H1 (cell line): ENCODE results near the gene PITPNB. TPM values are rescaled to one million over a fixed set of nuclear protein-coding genes. Genes with fewer than 3 reads are reported as not detected.
A peak's percentile ranks its signal among the peaks of the same experiment; 100 is the strongest.

Experiments used
- CTCF ChIA-PET: fragments of 300-600 bp; sonication (Branson Sonifier 250); formaldehyde crosslinking; loops from one replicate; lab custom pipeline; 2021; ENCODE audit not compliant: partially characterized antibody; lab: Charles Lee
- POLR2A ChIA-PET: fragments of 300-600 bp; sonication (Branson Sonifier 250); formaldehyde crosslinking; loops from one replicate; lab custom pipeline; 2021; ENCODE audit warnings: inconsistent platforms; ENCODE audit not compliant: partially characterized antibody; lab: Charles Lee
- DNase-seq, 2 experiments: peaks; one replicate each; pipeline versions ENCODE4 v3.0.0 to v3.0.0-alpha.2; 2010 to 2022; ENCODE audit warnings: low spot score in 2 of 2, low read depth in 1 of 2, mixed read lengths in 1 of 2
- FAIRE-seq: peaks from 2 replicates; lab custom pipeline; 2011; peaks lifted over from hg19 to GRCh38; lab: Jason Lieb, UNC
- H2AFZ ChIP-seq: 2 replicates; pipeline ENCODE4 v1.8.1; 2012; ENCODE audit warnings: low read length, inconsistent platforms
- H2AK5ac ChIP-seq: 2 replicates; pipeline ENCODE4 v1.6.1; 2013; ENCODE audit warnings: low read depth, low read length
- H2BK120ac ChIP-seq: replicated peaks from 2 replicates; pipeline ENCODE3; 2013; ENCODE audit warnings: low read depth, low read length, inconsistent platforms
- H2BK12ac ChIP-seq: 2 replicates; pipeline ENCODE4 v1.6.1; 2013; ENCODE audit warnings: low read depth, low read length
- H2BK15ac ChIP-seq: 2 replicates; pipeline ENCODE4 v1.6.1; 2013; ENCODE audit warnings: low read length
- H2BK20ac ChIP-seq: 2 replicates; pipeline ENCODE4 v1.6.1; 2013; ENCODE audit warnings: low read length
- H2BK5ac ChIP-seq: 2 replicates; pipeline ENCODE4 v1.6.1; 2013; ENCODE audit warnings: low read depth, low read length
- H3K14ac ChIP-seq: 2 replicates; pipeline ENCODE4 v1.6.1; 2013; ENCODE audit warnings: inconsistent platforms; ENCODE audit not compliant: insufficient read length
- H3K18ac ChIP-seq: 2 replicates; pipeline ENCODE4 v1.6.1; 2013; ENCODE audit warnings: low read length; ENCODE audit errors: extremely low read depth
- H3K23ac ChIP-seq: 2 replicates; pipeline ENCODE4 v1.6.1; 2013; ENCODE audit warnings: inconsistent platforms; ENCODE audit not compliant: insufficient read length
- H3K23me2 ChIP-seq: 2 replicates; pipeline ENCODE4 v1.6.1; 2013; ENCODE audit warnings: low read depth, low read length
- H3K27ac ChIP-seq: 2 replicates; pipeline ENCODE4 v1.6.1; 2011; ENCODE audit warnings: low read depth, low read length, inconsistent platforms
- H3K27me3 ChIP-seq, 4 experiments: replicated peaks in 1 of 4; 1 replicate in 1 of 4; 2 replicates in 3 of 4; pipeline versions ENCODE4 v1.6.1 to v1.8.1; 2011 to 2013; ENCODE audit warnings: low read length in 3 of 4, mild to moderate bottlenecking in 3 of 4, inconsistent platforms in 2 of 4, mixed read lengths in 2 of 4, moderate library complexity in 1 of 4; ENCODE audit not compliant: control insufficient read depth in 3 of 4, insufficient read depth in 3 of 4; ENCODE audit errors: extremely low read depth in 1 of 4
- H3K36me3 ChIP-seq, 4 experiments: 2 replicates each; pipeline versions ENCODE4 v1.6.1 to v1.8.1; 2011 to 2013; ENCODE audit warnings: mild to moderate bottlenecking in 4 of 4, low read length in 3 of 4, moderate library complexity in 2 of 4, control low read depth in 1 of 4, inconsistent platforms in 1 of 4; ENCODE audit not compliant: insufficient read depth in 4 of 4, control insufficient read depth in 2 of 4
- H3K4ac ChIP-seq: replicated peaks from 2 replicates; pipeline ENCODE3; 2013; ENCODE audit warnings: low read length, low read depth, mixed read lengths, inconsistent platforms; ENCODE audit not compliant: insufficient read length
- H3K4me1 ChIP-seq, 4 experiments: replicated peaks in 1 of 4; 1 replicate in 1 of 4; 2 replicates in 3 of 4; pipeline versions ENCODE4 v1.6.1 to v1.8.1; 2011 to 2013; ENCODE audit warnings: low read length in 3 of 4, inconsistent platforms in 2 of 4, mixed read lengths in 1 of 4; ENCODE audit not compliant: insufficient read depth in 4 of 4, control insufficient read depth in 3 of 4
- H3K4me2 ChIP-seq, 2 experiments: 2 replicates each; pipeline versions ENCODE4 v1.6.1 to v1.8.1; 2011 to 2013; ENCODE audit warnings: low read depth in 2 of 2, low read length in 2 of 2, control low read depth in 1 of 2, inconsistent platforms in 1 of 2, mild to moderate bottlenecking in 1 of 2; ENCODE audit not compliant: insufficient read depth in 1 of 2
- H3K4me3 ChIP-seq, 4 experiments: fragments of 200-600, 300-600 bp in 1 of 4; sonication (generic), shearing (Covaris generic), sonication (Bioruptor Twin) in 1 of 4; 2 replicates each; pipeline versions ENCODE4 v1.5.1 to v1.8.1; 2011 to 2016; ENCODE audit warnings: low read length in 4 of 4, low read depth in 3 of 4, control low read depth in 2 of 4, inconsistent platforms in 2 of 4, mild to moderate bottlenecking in 2 of 4, mixed read lengths in 1 of 4, moderate library complexity in 1 of 4; ENCODE audit not compliant: insufficient read depth in 2 of 4; ENCODE audit errors: extremely low read depth in 1 of 4
- H3K56ac ChIP-seq: replicated peaks from 2 replicates; pipeline ENCODE3; 2013; ENCODE audit warnings: low read depth, mild to moderate bottlenecking, mixed read lengths, low read length, inconsistent platforms; ENCODE audit not compliant: insufficient read length
- H3K79me1 ChIP-seq: 2 replicates; pipeline ENCODE4 v1.6.1; 2013; ENCODE audit warnings: low read depth, low read length, control low read depth
- H3K79me2 ChIP-seq, 2 experiments: 2 replicates each; pipeline versions ENCODE4 v1.6.1 to v1.8.1; 2012 to 2013; ENCODE audit warnings: low read length in 2 of 2, mild to moderate bottlenecking in 2 of 2, inconsistent platforms in 1 of 2; ENCODE audit not compliant: insufficient read depth in 2 of 2, control insufficient read depth in 1 of 2
- H3K9ac ChIP-seq, 4 experiments: replicated peaks in 1 of 4; 1 replicate in 1 of 4; 2 replicates in 3 of 4; pipeline versions ENCODE4 v1.6.1 to v1.8.1; 2011 to 2013; ENCODE audit warnings: low read depth in 3 of 4, low read length in 3 of 4, control low read depth in 2 of 4, mild to moderate bottlenecking in 2 of 4, moderate library complexity in 2 of 4, inconsistent platforms in 1 of 4; ENCODE audit errors: extremely low read depth in 1 of 4
- H3K9me3 ChIP-seq, 2 experiments: 2 replicates each; pipeline versions ENCODE4 v1.6.1 to v1.8.1; 2012 to 2013; ENCODE audit warnings: mild to moderate bottlenecking in 2 of 2, moderate library complexity in 2 of 2, control low read depth in 1 of 2, inconsistent platforms in 1 of 2, low read depth in 1 of 2, low read length in 1 of 2, mixed read lengths in 1 of 2; ENCODE audit not compliant: insufficient read depth in 2 of 2
- H4K20me1 ChIP-seq, 2 experiments: replicated peaks in 1 of 2; 2 replicates each; pipeline versions ENCODE3 to v1.8.1; 2011 to 2013; ENCODE audit warnings: inconsistent platforms in 2 of 2, low read length in 2 of 2, mild to moderate bottlenecking in 1 of 2; ENCODE audit not compliant: insufficient read depth in 2 of 2, control insufficient read depth in 1 of 2
- H4K5ac ChIP-seq: 2 replicates; pipeline ENCODE4 v1.6.1; 2013; ENCODE audit warnings: low read length, low read depth, mixed read lengths, inconsistent platforms; ENCODE audit not compliant: insufficient read length
- H4K8ac ChIP-seq: 2 replicates; pipeline ENCODE4 v1.8.0; 2013; ENCODE audit warnings: mild to moderate bottlenecking, moderate library complexity, low read length, inconsistent platforms; ENCODE audit not compliant: insufficient read depth; ENCODE audit errors: extremely low read depth
- H4K91ac ChIP-seq: replicated peaks from 2 replicates; pipeline ENCODE3; 2013; ENCODE audit warnings: low read length, mixed read lengths, inconsistent platforms; ENCODE audit not compliant: insufficient read length
- BRCA1 ChIP-seq: IDR thresholded peaks from 2 replicates; pipeline ENCODE4 v1.6.1; 2012; ENCODE audit warnings: low read depth, low read length, improper control_type of control experiment
- CREB1 ChIP-seq: IDR thresholded peaks from 2 replicates; pipeline ENCODE4 v1.6.1; 2012; ENCODE audit warnings: inconsistent platforms
- HDAC2 ChIP-seq, 2 experiments: fragments of 300-600 bp in 1 of 2; sonication (generic) in 1 of 2; IDR thresholded peaks; 2 replicates each; pipeline ENCODE4 v1.6.1; 2011 to 2012; ENCODE audit warnings: low read depth in 2 of 2, low read length in 2 of 2, mild to moderate bottlenecking in 2 of 2, moderate library complexity in 2 of 2, borderline replicate concordance in 1 of 2, inconsistent platforms in 1 of 2
- KDM1A ChIP-seq: fragments of 200-600, 300-600 bp; sonication (generic); IDR thresholded peaks from 2 replicates; pipeline ENCODE4 v1.7.1; 2016; ENCODE audit warnings: mild to moderate bottlenecking, low read length, borderline replicate concordance
- POU5F1 ChIP-seq: IDR thresholded peaks from 2 replicates; pipeline ENCODE4 v1.6.1; 2011; ENCODE audit warnings: low read depth, mild to moderate bottlenecking, low read length, moderate library complexity
- SAP30 ChIP-seq: fragments of 300-600 bp; sonication (generic); IDR thresholded peaks from 2 replicates; pipeline ENCODE4 v1.7.1; 2012; ENCODE audit warnings: low read length, moderate library complexity, mild to moderate bottlenecking, inconsistent platforms; ENCODE audit not compliant: insufficient read depth, insufficient replicate concordance
- TAF1 ChIP-seq: IDR thresholded peaks from 2 replicates; pipeline ENCODE4 v1.6.1; 2011; ENCODE audit warnings: mild to moderate bottlenecking, low read depth, low read length
- TBP ChIP-seq: IDR thresholded peaks from 2 replicates; pipeline ENCODE4 v1.6.1; 2011; ENCODE audit warnings: low read depth, low read length, improper control_type of control experiment
- WGBS, 2 experiments: shearing (Covaris generic) in 1 of 2; methylation state at CpG; one replicate each; pipeline versions ENCODE4 v1.1.6 to v1.1.7; 2013 to 2015; ENCODE audit warnings: low lambda C conversion rate in 2 of 2, mixed read lengths in 2 of 2, inconsistent platforms in 1 of 2, low coverage in 1 of 2, missing lambda C conversion rate in 1 of 2; ENCODE audit not compliant: insufficient replicate concordance in 2 of 2, insufficient coverage in 1 of 2, insufficient read length in 1 of 2; ENCODE audit errors: extremely low coverage in 1 of 2, missing lambda C conversion rate in 1 of 2; 5-methylcytosine and 5-hydroxymethylcytosine counted together
- long read RNA-seq, 2 experiments: library from RNA in 1 of 2; library from capped mRNA in 1 of 2; stranded (forward); transcript quantifications; one replicate each; pipeline ENCODE4 v2.0.0, GENCODE V29; 2021; ENCODE audit warnings: inconsistent platforms in 1 of 2
- polyA minus RNA-seq, 3 experiments: library from RNA; depleted of rRNA, polyadenylated mRNA; stranded (reverse); fragments of >200 nt; gene quantifications; 1 replicate in 2 of 3; 2 replicates in 1 of 3; pipeline ENCODE4 v1.2.3, GENCODE V29; 2011
- polyA plus RNA-seq, 7 experiments: library from polyadenylated mRNA; depleted of rRNA in 3 of 7; stranded (reverse) in 5 of 7; unstranded in 2 of 7; fragments of >200 nt in 5 of 7; fragments of 200-250 nt in 2 of 7; gene quantifications; 1 replicate in 5 of 7; 2 replicates in 1 of 7; 4 replicates in 1 of 7; pipeline versions ENCODE4 v1.2.1 to v1.2.3, GENCODE V29; 2011 to 2013; ENCODE audit warnings: missing spikeins in 2 of 7, mixed read lengths in 2 of 7
- total RNA-seq: library from RNA; stranded (reverse); fragmentation: NEBNext Ultra II Directional; extraction: Animal tissue kit (Norgen Biotek cat#: 25700); gene quantifications from 2 replicates; pipeline ENCODE4 v1.2.1, GENCODE V29; 2021

The PITPNB gene
- total RNA-seq (83.0 and 89.3 TPM in 2 replicates), polyA plus RNA-seq (2011; rRNA removed) (14.8 and 24.6 TPM in 2 replicates), polyA minus RNA-seq (2011; rRNA and poly(A)+ RNA removed) (36.4 and 39.1 TPM in 2 replicates)
- 25.3 TPM for polyA plus RNA-seq (2011; cell fraction: cytosol; rRNA removed)
- polyA plus RNA-seq (2011; cell fraction: nucleus; rRNA removed), result 12.2 TPM
- polyA plus RNA-seq (2012, experiment 1 of 2), result 32.2 to 66.9 TPM (median 36.0 TPM) in 4 replicates
- polyA plus RNA-seq (2012, experiment 2 of 2), result 5.7 TPM
- polyA plus RNA-seq (2013, experiment 1 of 2), result 44.2 TPM
- polyA plus RNA-seq (2013, experiment 2 of 2), result 46.9 TPM
- 29.1 TPM for polyA minus RNA-seq (2011; cell fraction: cytosol; rRNA and poly(A)+ RNA removed)
- polyA minus RNA-seq (2011; cell fraction: nucleus; rRNA and poly(A)+ RNA removed), result 40.0 TPM
- long read RNA-seq, experiment 1, partial matches to known transcripts, result 15 of 65 reads
- long read RNA-seq, experiment 1, other reads (novel, unspliced or antisense), result 50 of 65 reads
- long read RNA-seq, experiment 2, partial matches to known transcripts, result 5 of 127 reads
- long read RNA-seq, experiment 2, other reads (novel, unspliced or antisense), result 118 of 127 reads

DNA sequence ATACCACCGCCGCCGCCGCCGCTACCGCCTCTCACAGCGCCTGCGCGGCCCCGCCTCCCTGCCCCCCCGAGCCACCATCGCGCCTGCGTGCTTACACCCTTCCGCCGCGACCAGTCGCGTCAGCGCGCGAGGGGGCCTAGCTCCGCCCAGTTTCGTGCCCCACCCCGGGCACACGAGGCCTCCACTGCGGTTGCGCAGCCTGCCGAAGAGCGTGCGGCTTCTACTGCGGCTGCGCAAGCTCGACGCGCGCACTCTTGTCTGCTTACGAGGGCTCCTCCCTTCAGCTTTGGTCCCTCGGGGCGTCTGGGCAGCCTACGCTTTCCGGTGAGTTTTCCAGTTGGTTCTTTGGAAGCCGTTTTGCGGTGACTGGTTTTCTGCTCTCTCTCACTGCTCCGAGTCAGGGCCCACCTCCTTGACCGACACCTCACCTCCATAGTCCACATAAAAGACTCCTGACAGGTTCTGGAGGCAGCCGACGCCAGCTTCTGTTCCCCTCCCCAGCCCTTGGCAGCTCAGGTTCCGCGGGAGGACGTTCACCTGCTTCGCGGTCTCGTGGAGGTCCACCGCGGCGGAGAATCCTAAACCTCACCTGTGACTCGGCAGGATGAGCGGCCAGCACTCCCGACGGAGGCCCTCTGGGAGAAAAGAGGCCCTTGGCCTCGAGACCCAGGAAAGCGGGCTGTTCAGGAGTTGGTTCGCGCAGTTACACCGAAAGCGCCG is at the start of gene PITPNB:
Gene PITPNB (minus strand): TSS at position 35 of the 720 bp plus-strand sequence. CDS start 65 bp downstream, outside the sequence.
- peak within 1 kb of the TSS; percentile 95 for H3K18ac ChIP-seq
- peaks cover 0 to 12% (median under 1%) of the 10 kb centered on the region in 4 experiments; a peak in 3 of 8 replicates for H3K36me3 ChIP-seq
- peak within 1 kb of the TSS; percentile 78 to 94 (median 84) for H3K4me3 ChIP-seq
- H3K4me1 ChIP-seq, result peaks cover 2 to 3% (median 3%) of the 10 kb centered on the region in 4 experiments; a peak in 6 of 7 replicates
- peaks cover 5% of the 10 kb centered on the region for H3K79me1 ChIP-seq
- FAIRE-seq, result no peak
- WGBS, 2 experiments, result 1% methylated on average over 68 of the region's 68 CpGs; no CpG with 5 or more reads in 1 of the 2 experiments
- H3K27me3 ChIP-seq, result no peaks in the 10 kb centered on the region
- peaks cover 11 to 16% of the 10 kb centered on the region in 2 experiments for H4K20me1 ChIP-seq
- DNase-seq, result peak; percentile 98 to 100
- peak within 1 kb of the TSS; percentile 45 to 82 (median 74) for H3K9ac ChIP-seq
- H3K23me2 ChIP-seq, result peaks cover 8% of the 10 kb centered on the region
- H2BK20ac ChIP-seq, result no peak within 1 kb of the TSS
- H3K4me2 ChIP-seq, result peak within 1 kb of the TSS; percentile 81 to 86
- peak within 1 kb of the TSS; percentile 57 for H3K27ac ChIP-seq
- peak within 1 kb of the TSS; percentile 95 for H4K5ac ChIP-seq
- no peak within 1 kb of the TSS for H2BK120ac ChIP-seq
- H2BK5ac ChIP-seq, result peak within 1 kb of the TSS; percentile 86
- H2BK12ac ChIP-seq, result no peak within 1 kb of the TSS; the same call in 1 of the 2 replicates
- H4K8ac ChIP-seq, result peak within 1 kb of the TSS; percentile 62
- H3K56ac ChIP-seq, result peak within 1 kb of the TSS; percentile 73
- H2AK5ac ChIP-seq, result no peak within 1 kb of the TSS
- POLR2A ChIA-PET, result interaction anchor here (1.0 to 3.4 kb wide), 10 partner anchors 10 to 881 kb away, joined by 3 to 14 read pairs (median 3); partner anchors contain the start of gene XBP1
- H3K9me3 ChIP-seq, result no peaks in the 10 kb centered on the region
- CTCF ChIA-PET, result interaction anchor here (0.6 to 2.3 kb wide), 8 partner anchors 10 to 902 kb away, joined by 3 to 15 read pairs (median 4); no protein-coding TSS in a partner anchor
- H3K79me2 ChIP-seq, result peaks cover 10 to 66% of the 10 kb centered on the region in 2 experiments
- no peak within 1 kb of the TSS for H3K23ac ChIP-seq
- peak within 1 kb of the TSS; percentile 49 for H3K4ac ChIP-seq
- H4K91ac ChIP-seq, result peak within 1 kb of the TSS; percentile 57
- H2AFZ ChIP-seq, result peak within 1 kb of the TSS; percentile 81
- no peak within 1 kb of the TSS for H3K14ac ChIP-seq
- H2BK15ac ChIP-seq, result peak within 1 kb of the TSS; percentile 31; the same call in 1 of the 2 replicates
- TF ChIP-seq TAF1 (peak; percentile 75), HDAC2 (IDR thresholded peaks at IDR 0.05; ENCODE audit: borderline replicate concordance in 1 of 2, low read depth in 2 of 2, low read length in 2 of 2) (no peak), TBP (no peak; the same call in 1 of the 2 replicates), SAP30 (peak; percentile 95), BRCA1 (no peak), KDM1A (no peak), CREB1 (peak; percentile 96), POU5F1 (no peak)
